Measurements from ENCODE around the gene TP53TG5.
A peak's percentile ranks its signal among the peaks of the same experiment; 100 is the strongest.

TP53TG5 gene

DNA sequence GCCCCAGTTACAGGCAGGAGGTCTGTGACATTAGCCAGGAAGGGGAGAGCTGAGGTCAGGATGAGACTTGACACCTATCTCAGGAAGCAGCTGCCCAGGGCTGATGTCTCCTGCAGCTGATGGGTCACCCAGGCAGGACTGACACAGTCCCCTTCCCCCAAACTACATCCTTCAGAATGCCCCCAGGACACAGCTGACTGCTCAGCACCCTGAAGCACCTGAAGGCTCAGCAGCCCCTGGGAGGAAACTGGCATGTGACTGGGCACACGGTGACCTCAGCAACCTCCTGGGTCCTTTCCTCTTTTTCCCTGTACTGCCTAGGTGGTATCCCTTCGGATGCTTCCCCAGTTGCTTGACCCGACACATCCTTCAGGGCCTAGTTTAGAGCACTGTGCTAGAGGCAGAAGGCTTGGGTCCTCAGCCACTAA is 31.8 kb downstream of the TP53TG5 start:
- peak overlapping the region; percentile 94 to 98 for H3K27ac ChIP-seq

DNA sequence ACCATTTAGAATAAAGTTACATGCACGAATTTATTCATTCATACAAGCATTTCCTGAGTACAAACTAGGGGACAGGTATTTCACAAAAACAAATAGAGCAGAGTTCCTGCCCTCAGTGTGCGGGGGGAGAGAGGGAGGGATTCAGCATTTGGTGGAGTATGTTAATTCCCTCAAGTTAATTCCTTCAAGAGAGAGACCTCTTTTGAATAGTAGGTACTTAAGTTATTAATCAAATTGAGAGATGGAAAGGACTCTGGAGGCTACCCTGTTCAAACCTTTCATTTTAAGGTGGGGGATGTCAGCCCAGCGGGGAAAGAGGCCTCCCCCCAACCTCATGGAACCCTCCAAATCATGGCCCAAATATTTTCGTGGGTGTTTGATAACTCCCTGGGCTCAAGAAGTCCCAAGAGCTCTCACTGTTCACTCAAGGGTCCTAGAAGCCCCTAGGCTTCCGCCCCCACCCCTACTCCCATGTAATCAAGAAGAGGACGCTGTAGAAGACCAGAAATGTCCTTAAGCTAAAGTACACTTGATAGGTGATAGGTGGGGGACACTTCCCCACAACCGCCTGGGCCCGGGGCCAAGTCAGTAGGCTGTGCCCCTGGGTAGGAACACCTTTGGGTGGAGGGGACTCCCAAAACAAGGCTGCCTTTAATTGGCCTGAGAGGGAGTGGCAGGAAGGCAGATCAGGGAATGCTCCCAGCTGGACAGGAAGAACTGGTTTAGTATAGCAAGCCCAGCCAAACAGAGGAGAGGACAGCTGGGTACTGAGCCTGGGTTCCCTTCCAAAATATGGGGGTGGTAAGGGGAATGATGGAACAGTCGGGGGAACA is 32.8 kb downstream of the TP53TG5 start:
- Histone ChIP-seq H3K27ac (peak overlapping the region; percentile 94 to 98), H3K4me3 (peak overlapping the region; percentile 90)
- no peak for DNase-seq (ENCODE audit: low spot score)
- TF ChIP-seq, protein P1, sequence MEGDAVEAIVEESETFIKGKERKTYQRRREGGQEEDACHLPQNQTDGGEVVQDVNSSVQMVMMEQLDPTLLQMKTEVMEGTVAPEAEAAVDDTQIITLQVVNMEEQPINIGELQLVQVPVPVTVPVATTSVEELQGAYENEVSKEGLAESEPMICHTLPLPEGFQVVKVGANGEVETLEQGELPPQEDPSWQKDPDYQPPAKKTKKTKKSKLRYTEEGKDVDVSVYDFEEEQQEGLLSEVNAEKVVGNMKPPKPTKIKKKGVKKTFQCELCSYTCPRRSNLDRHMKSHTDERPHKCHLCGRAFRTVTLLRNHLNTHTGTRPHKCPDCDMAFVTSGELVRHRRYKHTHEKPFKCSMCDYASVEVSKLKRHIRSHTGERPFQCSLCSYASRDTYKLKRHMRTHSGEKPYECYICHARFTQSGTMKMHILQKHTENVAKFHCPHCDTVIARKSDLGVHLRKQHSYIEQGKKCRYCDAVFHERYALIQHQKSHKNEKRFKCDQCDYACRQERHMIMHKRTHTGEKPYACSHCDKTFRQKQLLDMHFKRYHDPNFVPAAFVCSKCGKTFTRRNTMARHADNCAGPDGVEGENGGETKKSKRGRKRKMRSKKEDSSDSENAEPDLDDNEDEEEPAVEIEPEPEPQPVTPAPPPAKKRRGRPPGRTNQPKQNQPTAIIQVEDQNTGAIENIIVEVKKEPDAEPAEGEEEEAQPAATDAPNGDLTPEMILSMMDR (IDR thresholded peaks at IDR 0.05), result no peak

More for the DNA sequence above, 31.8 kb downstream of the TP53TG5 start:
- peak overlapping the region; percentile 90 for H3K4me3 ChIP-seq
- no peak for DNase-seq (ENCODE audit: low spot score)
- TF ChIP-seq, protein P1 (IDR thresholded peaks at IDR 0.05), result no peak

DNA sequence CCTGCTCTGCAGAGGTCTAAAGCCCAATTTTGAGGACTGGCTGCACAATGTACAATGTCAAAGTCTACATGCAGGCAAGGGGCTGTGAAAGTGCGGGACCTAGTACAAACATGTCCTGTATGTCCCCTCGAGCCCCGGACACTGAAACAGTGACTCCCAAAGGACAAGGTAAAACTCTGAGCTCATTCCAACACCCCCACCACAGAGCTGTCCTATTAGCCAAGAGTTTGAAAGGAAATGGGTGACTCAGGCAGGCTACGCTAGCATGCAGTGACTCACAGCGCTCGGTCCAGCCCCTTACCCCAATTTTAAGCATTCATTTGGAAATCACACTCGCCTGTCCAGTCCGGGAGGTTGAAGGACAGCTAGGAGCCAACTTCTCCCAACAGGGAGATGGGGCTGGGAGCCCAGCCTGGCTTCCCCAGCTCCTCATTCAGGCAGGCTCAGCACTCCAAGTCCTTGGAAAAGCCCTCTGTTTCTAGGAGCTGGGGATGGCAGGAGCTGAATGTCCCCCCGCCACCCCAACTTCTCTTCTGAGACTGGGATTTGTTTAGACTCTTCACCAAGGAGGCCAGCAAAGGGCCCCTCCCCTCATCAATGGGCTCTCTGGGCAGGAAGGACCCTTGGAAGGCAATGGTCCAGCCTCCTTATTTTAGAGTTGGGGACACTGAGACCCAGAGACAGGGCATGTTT is 33.8 kb downstream of the TP53TG5 start:
- DNase-seq (ENCODE audit: low spot score), result peak; percentile 91
- TF ChIP-seq, protein P1 (IDR thresholded peaks at IDR 0.05), result no peak
- H3K4me3 ChIP-seq, result peak overlapping the region; percentile 90
- H3K27ac ChIP-seq, result peak overlapping the region; percentile 94 to 98

DNA sequence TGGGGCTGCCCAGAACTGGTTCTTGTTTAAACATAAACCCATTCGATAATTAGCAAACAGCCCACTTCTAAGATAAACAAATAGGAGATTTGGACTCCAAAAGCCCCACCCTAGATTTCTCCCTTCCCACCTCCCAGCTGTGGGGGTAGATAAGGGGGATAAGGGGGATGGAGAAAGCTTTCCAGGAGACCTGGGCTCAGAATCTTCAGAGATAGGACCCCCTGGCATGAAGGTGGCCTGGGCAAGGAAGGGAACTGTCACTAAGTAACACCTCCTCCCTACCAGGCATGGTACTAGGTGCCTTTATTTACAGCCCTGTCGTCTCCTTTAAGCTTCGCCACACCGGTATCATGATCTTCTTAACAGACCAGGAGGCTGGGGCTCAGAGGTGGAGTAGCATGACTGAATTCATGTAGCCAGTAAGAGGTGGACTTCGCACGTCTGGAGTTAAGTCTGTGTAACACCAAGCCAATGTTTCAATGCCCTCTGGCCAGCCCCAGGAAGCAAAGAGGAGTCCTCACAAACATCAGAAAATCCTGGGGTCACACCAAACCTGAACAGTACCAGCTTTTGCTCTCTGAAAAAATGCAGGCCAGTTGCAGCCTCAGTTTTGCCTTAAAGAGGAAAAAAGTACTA is 34.5 kb downstream of the TP53TG5 start:
- TF ChIP-seq, protein P1 (IDR thresholded peaks at IDR 0.05), result no peak
- no peak for DNase-seq (ENCODE audit: low spot score)
- Histone ChIP-seq H3K4me3 (peak overlapping the region; percentile 90), H3K27ac (peak overlapping the region; percentile 94 to 98)

DNA sequence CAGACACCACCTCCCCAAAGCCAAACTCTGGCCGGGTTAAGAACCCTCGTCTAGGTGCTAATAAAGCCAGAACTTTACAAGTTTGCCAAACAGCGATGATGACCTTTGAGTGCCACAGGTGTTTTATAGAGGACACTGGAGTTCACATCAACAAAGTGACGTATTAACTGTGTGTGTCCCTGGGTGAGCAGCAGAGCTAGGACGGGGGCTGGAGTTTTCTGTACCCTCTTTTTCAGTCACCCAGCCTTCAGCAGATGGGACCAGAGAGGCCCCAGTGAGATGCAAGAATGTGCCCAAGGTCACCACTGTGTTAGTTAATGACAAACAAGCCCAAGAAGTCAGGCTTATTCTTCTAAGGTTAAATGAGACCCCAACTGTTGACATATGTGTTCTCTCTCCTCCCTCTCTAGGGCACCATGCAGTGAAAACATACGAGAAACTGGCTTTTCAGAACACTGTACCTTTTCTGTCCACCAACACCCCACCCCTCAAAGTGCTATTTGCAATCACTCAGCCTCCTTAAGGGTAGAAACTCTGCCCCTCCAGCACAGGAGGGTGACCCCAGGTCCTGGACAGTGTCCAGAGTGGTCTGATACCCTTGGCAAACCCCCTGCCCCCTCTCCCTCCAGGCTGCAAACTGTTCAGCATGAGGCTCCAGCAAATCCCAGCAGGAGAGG is 35.1 kb downstream of the TP53TG5 start:
- H3K27ac ChIP-seq, result peak overlapping the region; percentile 94 to 98
- TF ChIP-seq, protein P1 (IDR thresholded peaks at IDR 0.05), result no peak
- H3K4me3 ChIP-seq, result peak overlapping the region; percentile 90
- DNase-seq (ENCODE audit: low spot score), result no peak

DNA sequence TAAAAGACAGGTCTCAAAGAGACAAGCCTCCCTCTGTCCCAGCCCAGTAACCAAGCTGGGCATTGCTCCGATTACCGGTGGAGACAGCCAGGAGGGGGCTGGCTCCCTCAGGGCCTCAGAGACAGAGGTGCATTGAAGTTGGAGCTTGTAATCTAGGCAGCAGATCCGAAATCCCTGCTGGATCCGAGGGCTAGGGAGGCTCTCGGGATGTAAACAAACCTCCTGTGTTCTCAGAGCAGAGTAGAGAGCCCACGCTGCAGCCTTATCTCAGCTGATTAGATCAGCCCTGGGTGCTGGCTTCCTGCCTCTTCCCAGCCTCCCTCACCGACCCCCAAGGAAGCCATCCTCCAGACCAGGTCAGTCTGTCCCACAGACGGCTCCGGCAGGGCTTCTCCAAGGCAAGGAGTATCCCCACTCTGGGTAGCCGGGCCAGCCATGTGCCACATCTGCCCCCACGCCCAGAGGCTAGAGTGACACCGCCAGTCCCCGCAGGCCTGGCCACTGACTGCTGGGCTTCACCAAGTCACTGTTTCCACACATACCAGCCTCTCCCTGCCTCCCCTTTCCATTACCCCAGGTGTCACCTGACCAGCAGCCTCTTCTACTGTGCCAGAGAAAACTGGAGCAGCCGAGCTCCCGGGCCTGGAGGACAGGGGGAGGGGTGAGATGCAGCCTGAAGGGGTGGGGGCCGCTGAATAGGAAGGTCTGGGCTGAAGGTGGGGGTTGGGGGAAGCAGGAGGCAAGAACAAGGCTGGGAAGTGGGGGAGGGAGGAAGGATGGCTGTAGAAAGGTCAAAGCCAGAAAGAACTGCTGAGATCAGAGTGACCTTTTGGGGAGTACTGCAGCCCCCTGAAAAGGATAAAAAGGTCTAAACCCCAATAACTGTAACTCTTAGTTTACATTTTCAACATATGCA is 35.9 kb downstream of the TP53TG5 start:
- TF ChIP-seq, protein P1 (IDR thresholded peaks at IDR 0.05), result no peak
- H3K4me3 ChIP-seq, result peak overlapping the region; percentile 90
- DNase-seq (ENCODE audit: low spot score), result peak; percentile 94
- H3K27ac ChIP-seq, result peak overlapping the region; percentile 94 to 98

Measured in coronary artery (tissue), 2 donors.